ENCODE results near the gene RNF167. TPM values are rescaled to one million over a fixed set of nuclear protein-coding genes. Genes with fewer than 3 reads are reported as not detected.

The RNF167 gene
- total and polyA plus RNA-seq, 4 donors: 15.9 to 72.6 (median 24.4) TPM

DNA sequence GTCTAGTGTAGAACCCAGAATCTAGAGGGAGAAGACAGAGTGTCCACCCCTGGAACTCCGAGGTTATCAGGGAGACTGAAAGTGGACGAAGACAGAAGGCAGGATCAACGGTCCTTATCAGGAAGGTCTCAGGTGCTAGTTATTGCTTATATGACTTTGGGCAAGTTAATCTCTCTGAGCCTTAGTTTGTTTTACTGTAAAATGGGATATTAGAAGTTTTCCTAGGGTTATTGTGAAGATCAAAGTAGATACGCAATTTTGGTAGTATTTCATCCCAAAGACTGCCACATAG is 1.2 kb downstream of the RNF167 start:
- 32% methylated on average over 4 of the region's 4 CpGs for WGBS

More for the DNA sequence above, 1.2 kb downstream of the RNF167 start:
- TF ChIP-seq, protein P1, sequence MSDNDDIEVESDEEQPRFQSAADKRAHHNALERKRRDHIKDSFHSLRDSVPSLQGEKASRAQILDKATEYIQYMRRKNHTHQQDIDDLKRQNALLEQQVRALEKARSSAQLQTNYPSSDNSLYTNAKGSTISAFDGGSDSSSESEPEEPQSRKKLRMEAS (IDR thresholded peaks at IDR 0.05): no peak
- TF ChIP-seq, protein P2, sequence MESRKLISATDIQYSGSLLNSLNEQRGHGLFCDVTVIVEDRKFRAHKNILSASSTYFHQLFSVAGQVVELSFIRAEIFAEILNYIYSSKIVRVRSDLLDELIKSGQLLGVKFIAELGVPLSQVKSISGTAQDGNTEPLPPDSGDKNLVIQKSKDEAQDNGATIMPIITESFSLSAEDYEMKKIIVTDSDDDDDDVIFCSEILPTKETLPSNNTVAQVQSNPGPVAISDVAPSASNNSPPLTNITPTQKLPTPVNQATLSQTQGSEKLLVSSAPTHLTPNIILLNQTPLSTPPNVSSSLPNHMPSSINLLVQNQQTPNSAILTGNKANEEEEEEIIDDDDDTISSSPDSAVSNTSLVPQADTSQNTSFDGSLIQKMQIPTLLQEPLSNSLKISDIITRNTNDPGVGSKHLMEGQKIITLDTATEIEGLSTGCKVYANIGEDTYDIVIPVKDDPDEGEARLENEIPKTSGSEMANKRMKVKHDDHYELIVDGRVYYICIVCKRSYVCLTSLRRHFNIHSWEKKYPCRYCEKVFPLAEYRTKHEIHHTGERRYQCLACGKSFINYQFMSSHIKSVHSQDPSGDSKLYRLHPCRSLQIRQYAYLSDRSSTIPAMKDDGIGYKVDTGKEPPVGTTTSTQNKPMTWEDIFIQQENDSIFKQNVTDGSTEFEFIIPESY (IDR thresholded peaks at IDR 0.05): no peak
- TF ChIP-seq FOXA2 (IDR thresholded peaks at IDR 0.05) (no peak), FOXA1 (IDR thresholded peaks at IDR 0.05) (no peak), NR2F2 (IDR thresholded peaks at IDR 0.05) (no peak), RAD21 (IDR thresholded peaks at IDR 0.05) (no peak), JUND (IDR thresholded peaks at IDR 0.05) (no peak), TAF1 (conservative IDR thresholded peaks at IDR 0.05) (no peak), GABPA (IDR thresholded peaks at IDR 0.05 in 1 of 2, conservative IDR thresholded peaks at IDR 0.05 in 1 of 2) (no peak), RXRA (IDR thresholded peaks at IDR 0.05) (no peak), SP1 (IDR thresholded peaks at IDR 0.05) (no peak), YY1 (IDR thresholded peaks at IDR 0.05) (no peak)
- TF ChIP-seq, protein P3, sequence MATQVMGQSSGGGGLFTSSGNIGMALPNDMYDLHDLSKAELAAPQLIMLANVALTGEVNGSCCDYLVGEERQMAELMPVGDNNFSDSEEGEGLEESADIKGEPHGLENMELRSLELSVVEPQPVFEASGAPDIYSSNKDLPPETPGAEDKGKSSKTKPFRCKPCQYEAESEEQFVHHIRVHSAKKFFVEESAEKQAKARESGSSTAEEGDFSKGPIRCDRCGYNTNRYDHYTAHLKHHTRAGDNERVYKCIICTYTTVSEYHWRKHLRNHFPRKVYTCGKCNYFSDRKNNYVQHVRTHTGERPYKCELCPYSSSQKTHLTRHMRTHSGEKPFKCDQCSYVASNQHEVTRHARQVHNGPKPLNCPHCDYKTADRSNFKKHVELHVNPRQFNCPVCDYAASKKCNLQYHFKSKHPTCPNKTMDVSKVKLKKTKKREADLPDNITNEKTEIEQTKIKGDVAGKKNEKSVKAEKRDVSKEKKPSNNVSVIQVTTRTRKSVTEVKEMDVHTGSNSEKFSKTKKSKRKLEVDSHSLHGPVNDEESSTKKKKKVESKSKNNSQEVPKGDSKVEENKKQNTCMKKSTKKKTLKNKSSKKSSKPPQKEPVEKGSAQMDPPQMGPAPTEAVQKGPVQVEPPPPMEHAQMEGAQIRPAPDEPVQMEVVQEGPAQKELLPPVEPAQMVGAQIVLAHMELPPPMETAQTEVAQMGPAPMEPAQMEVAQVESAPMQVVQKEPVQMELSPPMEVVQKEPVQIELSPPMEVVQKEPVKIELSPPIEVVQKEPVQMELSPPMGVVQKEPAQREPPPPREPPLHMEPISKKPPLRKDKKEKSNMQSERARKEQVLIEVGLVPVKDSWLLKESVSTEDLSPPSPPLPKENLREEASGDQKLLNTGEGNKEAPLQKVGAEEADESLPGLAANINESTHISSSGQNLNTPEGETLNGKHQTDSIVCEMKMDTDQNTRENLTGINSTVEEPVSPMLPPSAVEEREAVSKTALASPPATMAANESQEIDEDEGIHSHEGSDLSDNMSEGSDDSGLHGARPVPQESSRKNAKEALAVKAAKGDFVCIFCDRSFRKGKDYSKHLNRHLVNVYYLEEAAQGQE (IDR thresholded peaks at IDR 0.05): no peak
- TF ChIP-seq, protein P4, sequence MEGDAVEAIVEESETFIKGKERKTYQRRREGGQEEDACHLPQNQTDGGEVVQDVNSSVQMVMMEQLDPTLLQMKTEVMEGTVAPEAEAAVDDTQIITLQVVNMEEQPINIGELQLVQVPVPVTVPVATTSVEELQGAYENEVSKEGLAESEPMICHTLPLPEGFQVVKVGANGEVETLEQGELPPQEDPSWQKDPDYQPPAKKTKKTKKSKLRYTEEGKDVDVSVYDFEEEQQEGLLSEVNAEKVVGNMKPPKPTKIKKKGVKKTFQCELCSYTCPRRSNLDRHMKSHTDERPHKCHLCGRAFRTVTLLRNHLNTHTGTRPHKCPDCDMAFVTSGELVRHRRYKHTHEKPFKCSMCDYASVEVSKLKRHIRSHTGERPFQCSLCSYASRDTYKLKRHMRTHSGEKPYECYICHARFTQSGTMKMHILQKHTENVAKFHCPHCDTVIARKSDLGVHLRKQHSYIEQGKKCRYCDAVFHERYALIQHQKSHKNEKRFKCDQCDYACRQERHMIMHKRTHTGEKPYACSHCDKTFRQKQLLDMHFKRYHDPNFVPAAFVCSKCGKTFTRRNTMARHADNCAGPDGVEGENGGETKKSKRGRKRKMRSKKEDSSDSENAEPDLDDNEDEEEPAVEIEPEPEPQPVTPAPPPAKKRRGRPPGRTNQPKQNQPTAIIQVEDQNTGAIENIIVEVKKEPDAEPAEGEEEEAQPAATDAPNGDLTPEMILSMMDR (IDR thresholded peaks at IDR 0.05; ENCODE audit: low read depth, low read length, missing input control): no peak
- TF ChIP-seq, protein P5, sequence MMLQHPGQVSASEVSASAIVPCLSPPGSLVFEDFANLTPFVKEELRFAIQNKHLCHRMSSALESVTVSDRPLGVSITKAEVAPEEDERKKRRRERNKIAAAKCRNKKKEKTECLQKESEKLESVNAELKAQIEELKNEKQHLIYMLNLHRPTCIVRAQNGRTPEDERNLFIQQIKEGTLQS (IDR thresholded peaks at IDR 0.05): no peak
- Histone ChIP-seq H3K4me3 (ENCODE audit: low read depth in 1 of 3, low read length in 3 of 3) (peak overlapping the region; percentile 79 to 89 (median 83)), H3K9me3 (ENCODE audit: control insufficient read depth in 4 of 4, low read length in 3 of 4) (no peaks in the 10 kb centered on the region), H3K27me3 (ENCODE audit: control insufficient read depth in 4 of 4, insufficient read depth in 4 of 4, low read length in 3 of 4) (no peaks in the 10 kb centered on the region), H3K9ac (ENCODE audit: low read depth in 1 of 2, low read length in 2 of 2) (peak overlapping the region; percentile 80 to 93), H3K27ac (ENCODE audit: low read depth in 1 of 2, low read length in 2 of 2) (peak overlapping the region in 1 of 2 donors; percentile 90), H3K4me1 (ENCODE audit: control insufficient read depth in 4 of 4, insufficient read depth in 4 of 4, low read length in 3 of 4) (peaks cover 9 to 60% (median 45%) of the 10 kb centered on the region in 4 donors), H3K36me3 (ENCODE audit: control insufficient read depth in 4 of 4, insufficient read depth in 3 of 4, low read depth in 1 of 4, low read length in 3 of 4) (peaks cover 6 to 31% (median 19%) of the 10 kb centered on the region in 4 donors)
- no peak for DNase-seq (ENCODE audit: low spot score)

Measured in liver (tissue), 9 donors.